ENCODE measurements around the gene RASAL2.
"Not testable (repeated sequence)": the region's sequence is repeated elsewhere in the genome, so short reads cannot be mapped to it uniquely, and the experiment has no call there.

Gene RASAL2

GRCh38 chr1:178066908-178067614 lies 26.8 kb upstream of the RASAL2 start:
- no peak for DNase-seq (ENCODE audit: low read depth in 1 of 2, low spot score in 1 of 2)

GRCh38 chr1:178071811-178072210 lies 22.1 kb upstream of the RASAL2 start:
- DNase-seq (ENCODE audit: low read depth in 1 of 2, low spot score in 1 of 2) = no peak

GRCh38 chr1:178072326-178072725 lies 21.6 kb upstream of the RASAL2 start:
- no peak for DNase-seq (ENCODE audit: low read depth in 1 of 2, low spot score in 1 of 2)

- no peak for DNase-seq (ENCODE audit: low read depth in 1 of 2, low spot score in 1 of 2)
Observed at GRCh38 chr1:178075333-178075732, 18.6 kb upstream of the RASAL2 start.

- no peak for DNase-seq (ENCODE audit: low read depth in 1 of 2, low spot score in 1 of 2)
Observed at GRCh38 chr1:178076607-178077006, 17.3 kb upstream of the RASAL2 start.

GRCh38 chr1:178077917-178078316 lies 16.0 kb upstream of the RASAL2 start:
- DNase-seq (ENCODE audit: low read depth in 1 of 2, low spot score in 1 of 2) = no peak

- no peak for DNase-seq (ENCODE audit: low read depth in 1 of 2, low spot score in 1 of 2)
Observed at GRCh38 chr1:178086294-178086693, 7.6 kb upstream of the RASAL2 start.

GRCh38 chr1:178086766-178087165 lies 7.1 kb upstream of the RASAL2 start:
- DNase-seq (ENCODE audit: low read depth in 1 of 2, low spot score in 1 of 2) = no peak

GRCh38 chr1:178088651-178089050 lies 5.3 kb upstream of the RASAL2 start:
- DNase-seq (ENCODE audit: low read depth in 1 of 2, low spot score in 1 of 2) = no peak

GRCh38 chr1:178091454-178091853 lies 2.5 kb upstream of the RASAL2 start:
- DNase-seq (ENCODE audit: low read depth in 1 of 2, low spot score in 1 of 2) = not testable (repeated sequence)

- DNase-seq (ENCODE audit: low read depth in 1 of 2, low spot score in 1 of 2) = no peak
Observed at GRCh38 chr1:178091986-178092745, 1.7 kb upstream of the RASAL2 start.

GRCh38 chr1:178092878-178093493 lies 918 bp upstream of the RASAL2 start:
- no peak for DNase-seq (ENCODE audit: low read depth in 1 of 2, low spot score in 1 of 2)

- DNase-seq (ENCODE audit: low read depth in 1 of 2, low spot score in 1 of 2) = peak in 1 of 2 donors; percentile 14
Observed at GRCh38 chr1:178093494-178093950, 382 bp upstream of the RASAL2 start.

- DNase-seq (ENCODE audit: low read depth in 1 of 2, low spot score in 1 of 2) = no peak
Observed at GRCh38 chr1:178094739-178095645, 1.1 kb downstream of the RASAL2 start.

GRCh38 chr1:178096421-178096820 lies 2.5 kb downstream of the RASAL2 start:
- no peak for DNase-seq (ENCODE audit: low read depth in 1 of 2, low spot score in 1 of 2)

GRCh38 chr1:178098262-178098661 lies 4.4 kb downstream of the RASAL2 start:
- DNase-seq (ENCODE audit: low read depth in 1 of 2, low spot score in 1 of 2) = no peak

GRCh38 chr1:178101266-178101630 lies 7.3 kb downstream of the RASAL2 start:
- no peak for DNase-seq (ENCODE audit: low read depth in 1 of 2, low spot score in 1 of 2)

GRCh38 chr1:178101654-178102053 lies 7.8 kb downstream of the RASAL2 start:
- DNase-seq (ENCODE audit: low read depth in 1 of 2, low spot score in 1 of 2) = no peak

- DNase-seq (ENCODE audit: low read depth in 1 of 2, low spot score in 1 of 2) = no peak
Observed at GRCh38 chr1:178102218-178102617, 8.3 kb downstream of the RASAL2 start.

GRCh38 chr1:178107823-178108222 lies 13.9 kb downstream of the RASAL2 start:
- no peak for DNase-seq (ENCODE audit: low read depth in 1 of 2, low spot score in 1 of 2)

Measured in stimulated activated CD4-positive, alpha-beta T cell treated with anti-CD3 and anti-CD28 coated beads, Interleukin-15, amount 100 ng/mL, for 1 hour (primary cell).